HG02970 (cell line): ENCODE data around the gene TNXB.
"Not testable (repeated sequence)": the region's sequence is repeated elsewhere in the genome, so short reads cannot be mapped to it uniquely, and the experiment has no call there.

Experiments
- ATAC-seq: cut with Tn5 transposase; IDR thresholded peaks from one replicate; pipeline ENCODE4 v1.9.1; 2021; ENCODE audit warnings: mild to moderate bottlenecking, moderate library complexity, moderate number of reproducible peaks; ENCODE audit not compliant: unreplicated experiment, low FRiP score

Gene TNXB

GRCh38 chr6:32007086-32007485, 102.1 kb downstream of the TNXB start:
- not testable (repeated sequence) for ATAC-seq

- not testable (repeated sequence) for ATAC-seq
These were observed 103.1 kb downstream of the TNXB start for GRCh38 chr6:32005991-32006529.

GRCh38 chr6:32005538-32005880, 103.6 kb downstream of the TNXB start:
- ATAC-seq = not testable (repeated sequence)

GRCh38 chr6:32004864-32005537, 104.1 kb downstream of the TNXB start:
- not testable (repeated sequence) for ATAC-seq

GRCh38 chr6:32004393-32004792, 104.7 kb downstream of the TNXB start:
- not testable (repeated sequence) for ATAC-seq

- ATAC-seq = not testable (repeated sequence)
These were observed 105.8 kb downstream of the TNXB start for GRCh38 chr6:32003301-32003700.

- not testable (repeated sequence) for ATAC-seq
These were observed 106.4 kb downstream of the TNXB start for GRCh38 chr6:32002546-32003268.

GRCh38 chr6:31996385-31996784, 112.8 kb downstream of the TNXB start:
- ATAC-seq = not testable (repeated sequence)

GRCh38 chr6:31994421-31994820, 114.7 kb downstream of the TNXB start:
- not testable (repeated sequence) for ATAC-seq
